ENCODE results near the gene STRN.

Gene STRN

DNA sequence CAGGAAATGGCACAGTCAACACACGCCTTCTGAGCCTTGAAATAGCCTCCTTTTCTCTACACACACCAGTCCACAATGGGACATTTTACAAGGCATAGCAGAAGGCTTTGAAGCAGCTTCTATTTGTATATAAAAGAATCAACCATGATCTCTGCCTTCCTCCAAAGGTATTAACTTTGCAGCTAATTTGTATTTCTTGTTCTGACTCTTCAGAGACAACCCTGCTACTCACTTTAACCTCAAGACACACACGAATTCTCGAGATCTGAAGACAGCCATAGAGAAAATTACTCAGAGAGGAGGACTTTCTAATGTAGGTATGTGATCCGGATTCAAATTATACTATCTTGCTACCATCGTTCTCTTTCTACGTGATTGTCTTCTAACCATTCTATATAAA lies 165.2 kb downstream of the STRN start:
- H3K4me3 ChIP-seq (ENCODE audit: low read depth, low read length), result no peak overlapping the region
- DNase-seq (ENCODE audit: low read depth, low spot score), result no peak
- TF ChIP-seq, protein P1, sequence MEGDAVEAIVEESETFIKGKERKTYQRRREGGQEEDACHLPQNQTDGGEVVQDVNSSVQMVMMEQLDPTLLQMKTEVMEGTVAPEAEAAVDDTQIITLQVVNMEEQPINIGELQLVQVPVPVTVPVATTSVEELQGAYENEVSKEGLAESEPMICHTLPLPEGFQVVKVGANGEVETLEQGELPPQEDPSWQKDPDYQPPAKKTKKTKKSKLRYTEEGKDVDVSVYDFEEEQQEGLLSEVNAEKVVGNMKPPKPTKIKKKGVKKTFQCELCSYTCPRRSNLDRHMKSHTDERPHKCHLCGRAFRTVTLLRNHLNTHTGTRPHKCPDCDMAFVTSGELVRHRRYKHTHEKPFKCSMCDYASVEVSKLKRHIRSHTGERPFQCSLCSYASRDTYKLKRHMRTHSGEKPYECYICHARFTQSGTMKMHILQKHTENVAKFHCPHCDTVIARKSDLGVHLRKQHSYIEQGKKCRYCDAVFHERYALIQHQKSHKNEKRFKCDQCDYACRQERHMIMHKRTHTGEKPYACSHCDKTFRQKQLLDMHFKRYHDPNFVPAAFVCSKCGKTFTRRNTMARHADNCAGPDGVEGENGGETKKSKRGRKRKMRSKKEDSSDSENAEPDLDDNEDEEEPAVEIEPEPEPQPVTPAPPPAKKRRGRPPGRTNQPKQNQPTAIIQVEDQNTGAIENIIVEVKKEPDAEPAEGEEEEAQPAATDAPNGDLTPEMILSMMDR (IDR thresholded peaks at IDR 0.05; ENCODE audit: low read depth, low read length), result no peak
- in situ Hi-C loops (cut with HindIII; ENCODE audit: low sequenced_read_pairs), result no loop called here

DNA sequence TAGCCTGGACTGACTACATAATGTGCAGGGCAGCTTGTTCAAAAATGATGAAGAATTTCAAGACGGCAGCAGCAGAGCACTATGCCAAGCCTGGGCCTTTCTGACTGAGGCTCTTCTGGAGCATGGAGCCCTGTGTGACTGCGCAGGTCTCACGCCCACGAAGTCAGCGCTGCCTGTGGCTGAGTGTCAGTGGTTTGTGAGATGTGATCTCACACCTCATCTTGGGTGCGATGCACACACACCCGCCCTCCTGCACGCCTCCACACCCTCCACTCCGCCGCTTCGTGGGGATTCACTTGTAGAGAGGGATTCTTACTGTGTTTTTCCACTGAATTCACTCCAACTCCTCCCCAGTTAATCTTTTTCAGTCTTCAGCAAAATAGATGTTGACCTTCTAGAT lies 166.0 kb downstream of the STRN start:
- TF ChIP-seq, protein P1 (IDR thresholded peaks at IDR 0.05; ENCODE audit: low read depth, low read length), result no peak
- in situ Hi-C loops (cut with HindIII; ENCODE audit: low sequenced_read_pairs), result no loop called here
- no peak overlapping the region for H3K4me3 ChIP-seq (ENCODE audit: low read depth, low read length)
- no peak for DNase-seq (ENCODE audit: low read depth, low spot score)

DNA sequence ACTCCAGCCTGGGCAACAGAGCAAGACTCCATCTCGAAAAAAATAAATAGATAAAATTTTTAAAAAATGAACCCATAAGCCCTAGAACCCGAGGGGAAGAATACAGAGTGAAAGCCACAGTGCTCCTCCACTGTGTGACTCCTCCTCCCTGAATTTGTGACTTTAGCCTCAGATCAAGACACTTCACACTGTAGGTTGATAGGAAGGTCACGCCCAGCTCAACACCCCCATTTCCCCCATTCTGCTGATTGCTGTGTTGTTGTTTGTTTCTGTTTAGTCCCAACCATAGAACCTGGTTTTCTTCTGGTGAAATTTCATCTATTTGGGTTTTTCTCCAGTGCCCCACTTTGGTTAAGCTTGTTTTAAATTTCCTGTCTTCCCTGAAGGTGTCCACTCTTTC lies 167.6 kb downstream of the STRN start:
- no peak for DNase-seq (ENCODE audit: low read depth, low spot score)
- in situ Hi-C loops (cut with HindIII; ENCODE audit: low sequenced_read_pairs), result no loop called here
- H3K4me3 ChIP-seq (ENCODE audit: low read depth, low read length), result no peak overlapping the region
- TF ChIP-seq, protein P1 (IDR thresholded peaks at IDR 0.05; ENCODE audit: low read depth, low read length), result no peak

DNA sequence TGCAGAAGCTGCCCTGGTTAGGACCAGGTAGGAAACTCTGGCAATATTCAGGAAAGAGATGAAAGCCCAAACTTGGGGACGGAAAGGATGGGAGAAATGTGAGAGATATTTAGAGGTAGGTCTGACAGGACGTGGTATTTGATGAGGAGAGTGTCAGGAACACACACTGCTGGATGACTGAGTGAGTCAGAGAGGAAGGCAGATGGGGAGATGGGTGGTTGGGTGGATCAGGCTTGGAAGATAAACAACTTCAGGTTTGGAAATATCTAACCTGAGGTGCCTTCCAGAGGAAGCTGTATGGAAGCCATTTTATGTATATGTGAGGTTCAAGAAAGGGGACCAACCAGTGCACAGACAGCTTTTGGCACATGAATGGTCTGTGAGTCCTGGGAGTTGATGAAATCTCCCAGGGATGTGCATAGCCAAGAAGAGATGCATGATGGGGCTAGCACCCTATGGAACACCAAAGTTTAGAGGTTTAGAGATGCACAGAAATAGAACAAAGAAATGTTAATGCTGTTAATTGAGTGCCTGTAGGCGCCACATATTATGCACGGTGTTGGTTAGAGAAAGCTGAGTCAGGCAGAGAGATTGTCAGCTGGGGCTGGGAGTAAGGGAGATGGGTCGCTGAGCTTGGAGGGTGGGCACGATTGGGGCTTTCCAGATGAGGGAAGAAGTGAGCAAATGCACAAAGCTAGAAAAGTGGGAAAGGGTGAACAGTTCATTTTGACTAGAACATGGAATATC lies 168.8 kb downstream of the STRN start:
- TF ChIP-seq, protein P1 (IDR thresholded peaks at IDR 0.05; ENCODE audit: low read depth, low read length), result no peak
- DNase-seq (ENCODE audit: low read depth, low spot score), result no peak
- H3K4me3 ChIP-seq (ENCODE audit: low read depth, low read length), result no peak overlapping the region
- in situ Hi-C loops (cut with HindIII; ENCODE audit: low sequenced_read_pairs), result no loop called here
